Activated CD4-positive, alpha-beta T cell treated with anti-CD3 and anti-CD28 coated beads, Interleukin-2, amount 50 U/mL, for 48 hours (primary cell): ENCODE measurements around the gene CNTRL.
A peak's percentile ranks its signal among the peaks of the same experiment; 100 is the strongest.

Experiments used
- DNase-seq, 2 experiments: peaks; one replicate each; pipeline ENCODE4 v3.0.0-alpha.2; 2020

The CNTRL gene

DNA sequence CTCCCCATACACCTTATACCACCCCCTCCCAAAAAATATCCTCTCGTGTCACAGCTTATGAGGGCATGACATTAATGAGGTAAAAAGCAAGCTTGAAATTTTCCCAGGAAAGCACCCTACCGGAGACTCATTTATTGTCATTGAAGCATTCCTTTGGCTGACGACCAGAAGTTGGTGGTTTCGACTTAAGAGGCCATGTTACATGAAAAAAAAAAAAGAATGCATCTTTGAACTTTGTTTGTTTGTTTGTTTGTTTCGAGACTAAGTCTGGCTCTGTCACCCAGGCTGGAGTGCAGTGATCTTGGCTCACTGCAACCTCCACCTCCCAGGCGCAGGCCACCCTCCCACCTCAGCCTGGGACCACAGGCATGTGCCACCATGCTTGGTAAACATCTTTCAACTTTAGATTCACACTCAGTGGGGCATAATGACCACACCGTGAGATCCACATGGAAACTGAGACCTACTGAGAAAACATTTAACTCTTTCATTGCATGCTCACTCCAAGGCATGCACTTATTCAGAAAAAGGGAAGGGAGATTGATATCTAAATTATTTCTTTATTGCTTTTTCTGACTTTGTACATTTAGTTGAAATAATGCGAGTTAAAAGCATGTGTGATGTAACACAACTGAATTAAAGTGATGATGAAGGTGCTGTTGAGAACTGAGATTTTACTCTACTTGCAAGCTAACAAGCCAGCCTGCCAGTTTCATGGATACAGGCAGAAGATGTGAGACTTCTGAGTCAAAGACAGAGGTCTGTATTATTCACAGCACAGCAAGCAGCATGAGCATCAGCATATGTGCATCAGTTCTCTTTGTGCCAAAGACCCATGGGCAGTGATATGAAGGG lies 132.0 kb downstream of the CNTRL start:
- no peak for DNase-seq

DNA sequence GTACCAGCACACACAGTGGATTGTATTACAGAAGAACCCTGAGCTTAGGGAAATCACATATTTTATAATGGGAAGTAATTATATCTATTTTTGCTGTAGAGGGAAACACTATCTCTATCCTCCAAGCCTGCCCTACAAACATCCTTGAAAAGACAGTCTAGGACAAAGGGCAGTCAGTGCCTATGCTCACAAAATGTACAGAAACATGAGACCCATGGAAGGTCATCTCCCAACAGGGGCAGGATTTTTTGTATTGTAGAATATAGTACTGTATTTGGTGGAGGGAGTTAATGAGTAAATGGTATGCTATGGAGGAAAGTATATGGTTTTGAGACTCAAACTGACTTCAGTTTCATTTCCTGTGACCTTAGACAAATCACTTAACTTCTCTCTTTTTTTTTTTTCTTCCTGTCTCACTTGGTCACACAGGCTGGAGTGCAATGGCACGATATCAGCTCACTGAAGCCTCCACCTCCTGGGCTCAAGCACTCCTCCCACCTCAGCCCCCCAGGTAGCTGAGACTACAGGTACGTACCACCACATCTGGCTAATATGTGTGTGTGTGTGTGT lies 132.7 kb downstream of the CNTRL start:
- DNase-seq: no peak

DNA sequence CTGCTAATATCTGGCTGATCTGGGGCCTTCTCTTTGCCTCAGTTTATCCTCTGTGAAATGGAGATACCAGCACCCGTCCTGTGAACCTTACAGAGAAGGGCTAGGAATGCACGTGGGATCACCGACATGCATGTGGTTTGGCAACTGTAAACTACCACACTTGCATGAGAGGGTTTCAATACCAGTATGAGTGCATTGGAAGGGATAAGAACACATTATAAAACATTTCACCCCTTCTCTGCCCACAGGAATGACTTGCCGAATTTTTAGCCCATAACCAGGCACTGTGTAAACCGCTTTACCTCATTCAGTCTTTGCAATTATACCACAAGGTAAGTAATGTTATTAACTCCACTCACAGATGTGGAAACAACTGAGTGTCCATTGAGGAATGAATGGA lies 135.8 kb downstream of the CNTRL start:
- DNase-seq: no peak

DNA sequence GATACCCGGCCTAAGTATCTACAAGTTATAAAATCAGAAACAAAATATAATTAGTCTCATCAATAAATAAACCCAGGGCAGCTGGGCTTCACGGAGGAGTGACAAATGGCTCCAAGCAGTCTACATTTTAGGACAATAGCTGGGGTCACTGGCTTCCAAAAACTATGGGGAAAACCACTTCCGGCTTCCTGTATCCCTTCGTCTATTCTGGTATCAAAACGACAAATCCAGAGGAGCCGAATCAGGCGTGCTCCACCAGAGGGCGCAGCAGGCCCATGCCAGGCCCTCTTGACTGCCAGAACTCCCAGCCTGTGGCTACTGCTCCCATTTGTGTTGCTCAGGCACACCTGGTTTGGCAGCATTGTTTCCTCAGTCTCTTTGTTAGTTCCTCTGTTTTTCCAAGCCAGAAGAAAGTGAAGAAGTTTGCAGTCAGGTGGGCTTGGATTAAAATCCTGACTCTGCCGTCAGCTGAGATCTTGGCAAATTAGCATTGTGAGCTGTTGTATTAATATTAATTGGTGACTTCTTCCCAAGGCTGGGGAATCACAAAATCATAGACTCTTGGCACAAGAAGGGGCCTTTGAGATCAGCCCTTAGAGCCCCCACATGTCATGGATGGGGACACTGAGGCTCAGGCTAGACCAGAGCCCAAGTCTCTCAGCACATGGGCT lies 138.5 kb downstream of the CNTRL start:
- peak; percentile 82 to 86 for DNase-seq

DNA sequence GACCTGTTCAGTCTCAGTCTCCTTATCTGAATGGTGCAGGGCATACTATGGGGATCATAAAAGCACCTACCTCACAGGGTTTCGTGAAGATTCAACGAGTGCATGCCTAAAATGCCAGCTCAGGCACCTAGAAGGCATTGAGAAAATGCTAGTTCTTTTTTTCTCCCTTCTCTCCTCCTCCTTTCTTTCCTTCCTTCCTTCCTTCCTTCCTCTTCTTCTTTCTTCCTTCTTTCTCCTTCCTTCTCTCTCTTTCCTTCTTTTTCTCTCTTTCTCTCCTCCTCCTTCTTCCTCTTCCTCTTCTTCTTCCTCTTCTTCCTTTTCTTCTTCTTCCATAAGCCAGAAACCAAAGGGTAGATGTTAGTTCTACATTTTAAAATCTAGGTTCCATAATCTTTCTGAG lies 139.2 kb downstream of the CNTRL start:
- DNase-seq: no peak

DNA sequence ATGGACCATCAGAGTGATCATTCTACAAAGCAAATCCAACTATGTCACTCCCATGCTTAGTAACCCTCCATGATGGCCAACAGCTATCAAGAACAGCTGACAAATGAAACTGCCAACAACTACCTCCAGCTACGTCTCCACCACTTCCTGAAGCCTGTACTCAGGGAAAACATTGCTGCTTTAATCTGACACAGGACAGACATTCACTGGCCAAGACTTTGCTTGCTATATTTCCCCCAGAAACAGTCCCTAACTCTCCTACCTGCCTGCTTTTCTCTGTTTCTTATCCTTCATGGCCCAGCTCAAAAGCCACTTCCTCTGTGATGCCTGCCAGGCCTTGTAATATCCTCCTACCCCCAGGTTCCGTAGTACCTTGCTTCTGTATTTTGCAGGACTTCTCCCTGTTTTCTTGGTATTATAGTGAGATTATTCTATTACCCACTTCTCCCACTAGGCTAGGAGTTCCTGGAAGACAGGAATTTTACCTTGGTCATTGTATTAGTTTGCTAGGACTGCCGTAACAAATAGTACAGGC lies 141.6 kb downstream of the CNTRL start:
- DNase-seq: no peak

DNA sequence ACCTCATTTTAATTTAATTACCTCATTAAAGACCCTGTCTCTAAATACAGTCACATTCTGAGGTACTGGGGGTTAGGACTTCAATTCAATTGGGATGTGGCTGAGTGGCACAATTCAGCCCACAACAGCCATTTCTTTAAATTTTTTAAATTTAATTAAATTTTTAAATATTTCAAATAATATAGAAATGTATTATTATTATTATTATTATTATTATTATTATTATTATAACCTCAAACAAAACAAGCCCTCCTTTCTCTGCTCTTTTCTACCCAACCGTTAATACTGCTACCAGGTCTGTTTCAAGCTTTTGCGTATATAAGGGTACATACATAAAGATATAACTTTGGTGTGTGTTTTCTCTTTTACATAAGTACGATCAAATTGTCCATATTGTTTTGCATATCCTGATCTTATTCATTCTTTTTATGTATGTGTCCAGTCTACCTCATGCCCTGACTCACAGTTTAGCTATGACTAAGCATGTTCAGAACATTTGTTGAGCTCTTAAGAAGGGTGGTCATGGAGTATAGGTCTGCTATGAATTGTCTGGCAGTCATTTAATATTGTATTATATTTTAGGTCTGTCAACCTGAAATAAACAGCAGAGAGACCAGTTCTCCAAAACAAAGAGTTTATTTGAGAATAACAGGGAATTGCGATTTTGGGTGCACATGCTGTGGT lies 143.0 kb downstream of the CNTRL start:
- no peak for DNase-seq

DNA sequence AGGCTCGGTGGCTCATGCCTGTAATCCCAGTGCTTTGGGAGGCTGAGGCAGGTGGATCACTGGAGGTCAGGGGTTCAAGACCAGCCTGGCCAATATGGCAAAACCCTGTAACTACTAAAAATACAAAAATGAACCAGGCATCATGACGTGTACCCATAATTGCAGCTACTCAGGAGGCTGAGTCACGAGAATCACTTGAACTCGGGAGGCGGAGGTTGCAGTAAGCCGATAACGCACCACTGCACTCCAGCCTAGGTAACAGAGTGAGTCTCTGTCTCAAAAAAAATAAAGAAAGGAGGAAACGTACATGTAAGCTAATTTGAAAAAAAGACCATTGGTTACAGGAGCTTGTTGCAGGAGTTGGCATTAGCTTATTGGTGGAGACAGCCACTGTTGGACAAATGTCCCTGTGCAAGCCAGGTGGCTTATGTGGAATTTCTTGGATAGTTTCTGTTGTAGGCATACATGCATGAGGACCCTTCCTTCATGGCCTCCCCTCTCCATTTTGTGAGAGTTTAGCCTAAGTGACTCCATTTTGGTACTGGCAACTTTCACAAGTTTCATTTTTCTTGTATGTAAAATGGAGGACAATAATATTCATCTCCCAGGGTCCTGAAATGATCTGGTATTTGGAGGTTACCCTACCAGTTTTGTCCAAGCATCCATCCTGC lies 143.7 kb downstream of the CNTRL start:
- DNase-seq: no peak

DNA sequence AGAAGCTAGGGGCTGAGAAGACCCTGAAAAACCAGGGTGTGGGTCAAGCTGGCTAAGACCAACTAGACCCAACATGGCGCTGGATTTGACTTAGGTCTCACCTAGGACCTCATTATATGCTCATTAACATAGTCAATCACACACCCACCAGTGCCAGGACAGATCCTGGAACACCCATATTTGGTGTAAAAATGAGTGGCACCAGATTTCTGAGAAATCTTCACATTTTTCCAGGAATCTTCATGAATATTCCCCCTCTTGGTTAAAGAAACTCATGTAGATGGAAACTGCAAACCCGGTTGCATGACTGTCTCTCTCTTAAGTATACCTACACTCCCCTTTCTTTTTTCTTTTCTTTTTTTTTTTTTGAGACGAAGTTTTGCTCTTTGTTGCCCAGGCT lies 144.8 kb downstream of the CNTRL start:
- no peak for DNase-seq

DNA sequence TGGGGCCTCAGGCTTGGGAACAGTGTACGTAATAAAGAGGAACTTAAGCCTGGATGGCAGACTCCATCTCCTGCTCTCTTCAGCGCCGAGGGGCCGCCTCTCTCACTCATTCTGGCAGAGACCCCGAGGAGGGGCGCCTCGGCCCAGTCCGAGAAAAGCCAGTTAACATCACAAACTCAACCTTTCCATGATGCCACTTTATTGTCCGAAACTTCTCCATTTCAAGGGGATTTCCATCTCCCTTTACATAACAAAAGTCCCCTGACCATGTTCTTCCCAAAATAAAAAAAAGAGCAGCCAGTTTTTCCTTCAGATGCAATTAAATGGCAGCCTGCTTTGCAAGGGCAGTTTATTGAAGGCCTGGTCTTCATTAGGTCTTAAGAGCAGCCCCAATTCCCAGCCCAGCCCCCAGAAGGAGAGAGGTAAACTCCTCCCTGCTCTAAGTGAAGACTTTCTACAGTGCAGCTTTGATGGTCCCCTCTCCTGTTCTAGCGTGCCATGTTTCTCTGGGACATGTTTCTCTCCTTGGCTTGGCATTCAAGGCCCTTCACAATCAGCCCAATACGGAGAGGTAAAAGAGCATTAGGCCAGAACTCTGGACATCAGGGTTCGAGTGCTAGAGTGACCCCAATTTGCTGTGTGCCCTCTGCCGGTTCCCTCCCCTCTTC lies 146.4 kb downstream of the CNTRL start:
- DNase-seq: no peak

DNA sequence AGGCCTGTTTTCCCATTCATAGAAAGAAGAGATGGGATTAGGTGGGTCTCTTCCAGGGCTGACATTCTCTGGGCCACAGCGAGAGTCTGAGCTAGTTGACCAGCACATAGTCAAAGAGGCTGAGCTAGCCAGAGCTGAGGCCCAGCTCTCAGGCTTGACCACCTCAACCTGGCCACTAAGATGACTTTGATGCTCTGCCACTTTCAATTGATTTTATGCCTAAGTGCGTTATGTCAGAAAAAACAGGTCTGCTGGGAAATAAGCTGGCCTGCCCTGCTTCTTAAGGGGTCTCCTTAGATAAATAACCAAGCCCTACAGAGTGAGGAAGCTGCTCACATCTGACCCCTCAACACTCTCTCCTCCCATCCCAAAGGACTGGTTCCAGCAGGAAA lies 146.9 kb downstream of the CNTRL start:
- DNase-seq: no peak

DNA sequence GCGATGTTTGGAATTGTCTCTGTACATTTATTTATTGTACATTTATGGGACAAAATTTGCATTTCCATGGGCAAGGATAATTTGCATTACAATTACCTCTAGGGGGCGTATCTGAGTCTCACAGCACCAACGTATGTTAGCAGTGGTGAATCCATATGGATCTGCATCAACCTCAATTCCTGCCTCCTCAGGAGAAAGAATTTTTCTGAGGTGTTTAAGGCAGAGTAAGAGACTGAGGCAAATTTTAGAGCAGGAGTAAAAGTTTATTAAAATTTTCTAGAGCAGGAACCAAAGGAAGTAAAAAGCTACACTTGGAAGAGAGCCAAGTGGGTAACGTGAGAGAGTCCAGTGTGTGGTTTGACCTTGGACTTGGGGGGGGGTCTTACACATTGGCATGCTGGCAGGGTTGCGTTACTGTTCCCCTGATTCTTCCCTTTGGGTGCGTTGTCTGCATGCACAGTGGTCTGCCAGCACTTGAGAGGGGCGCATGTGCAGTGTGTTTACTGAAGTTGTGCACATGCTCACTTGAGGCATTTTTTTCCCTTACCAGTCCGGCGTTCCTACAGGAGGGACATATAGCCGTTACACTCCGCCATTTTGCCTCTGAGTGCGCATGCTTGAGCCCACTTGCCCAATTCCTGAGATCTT lies 147.9 kb downstream of the CNTRL start:
- no peak for DNase-seq

DNA sequence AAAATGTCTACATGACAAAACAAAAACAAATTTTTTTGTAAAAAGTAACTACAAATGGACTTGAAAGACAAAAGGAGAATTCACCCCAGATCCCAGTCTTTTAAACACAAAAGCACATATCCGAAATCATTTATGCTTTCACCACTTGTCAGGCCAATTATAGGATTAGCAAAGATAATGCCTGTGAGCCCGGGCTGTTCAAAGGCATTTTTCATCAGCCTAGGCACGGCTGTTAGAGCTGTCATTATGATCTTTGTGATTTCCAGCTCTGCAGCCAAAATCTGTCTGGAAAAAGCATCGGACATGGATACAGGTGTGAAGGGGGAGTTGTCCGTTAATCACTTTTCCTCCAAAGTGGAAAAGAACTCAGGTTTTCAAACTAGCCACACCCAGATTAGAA lies 150.5 kb downstream of the CNTRL start:
- DNase-seq: no peak

DNA sequence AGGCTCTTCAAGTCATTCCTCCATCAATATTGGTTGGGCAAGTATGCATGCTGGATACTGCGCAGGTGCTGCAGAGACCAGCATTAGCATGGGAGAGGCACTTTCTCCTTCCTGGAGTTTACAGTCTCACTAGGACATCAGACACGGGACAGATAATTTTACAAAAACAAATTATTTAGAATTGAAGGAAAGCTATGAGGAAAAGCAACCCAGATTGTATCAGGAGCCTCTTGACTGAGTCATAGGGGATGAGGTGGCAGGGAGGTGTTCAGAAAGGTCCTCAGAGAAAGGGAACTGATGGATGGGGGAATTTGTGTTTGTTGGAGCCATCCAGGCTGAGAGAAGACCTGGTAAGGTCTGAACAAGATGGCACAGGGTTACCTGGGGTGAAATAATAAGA lies 151.4 kb downstream of the CNTRL start:
- DNase-seq: no peak
